LNCaP clone FGC (cell line): ENCODE data around the gene PRDM15.

Experiments used
- DNase-seq: peaks from one replicate; pipeline ENCODE4 v3.0.0-alpha.2; 2011; ENCODE audit warnings: low read depth
- H3K4me3 ChIP-seq: 2 replicates; pipeline ENCODE4 v1.5.1; 2011; ENCODE audit warnings: mild to moderate bottlenecking, low read depth, low read length, control low read depth
- CTCF ChIP-seq: IDR thresholded peaks from 2 replicates; pipeline ENCODE4 v1.5.1; 2012; ENCODE audit warnings: mild to moderate bottlenecking; ENCODE audit not compliant: control insufficient read depth, insufficient read depth; ENCODE audit errors: extremely low read depth

PRDM15 gene

GRCh38 chr21:41836166-41837015 is 42.8 kb downstream of the PRDM15 start:
- no peak for DNase-seq
- no peak for TF ChIP-seq CTCF
- no peak overlapping the region for H3K4me3 ChIP-seq

- DNase-seq, result no peak
- H3K4me3 ChIP-seq, result no peak overlapping the region
- TF ChIP-seq CTCF, result no peak
Observed at GRCh38 chr21:41835711-41836154, 43.4 kb downstream of the PRDM15 start.

GRCh38 chr21:41834926-41835663 is 44.0 kb downstream of the PRDM15 start:
- TF ChIP-seq CTCF, result no peak
- H3K4me3 ChIP-seq, result no peak overlapping the region
- no peak for DNase-seq

GRCh38 chr21:41834252-41834925 is 44.8 kb downstream of the PRDM15 start:
- no peak for TF ChIP-seq CTCF
- no peak overlapping the region for H3K4me3 ChIP-seq
- DNase-seq, result no peak

- no peak overlapping the region for H3K4me3 ChIP-seq
- no peak for DNase-seq
- TF ChIP-seq CTCF, result no peak
Observed at GRCh38 chr21:41833497-41834115, 45.5 kb downstream of the PRDM15 start.

GRCh38 chr21:41832596-41833496 is 46.3 kb downstream of the PRDM15 start:
- no peak for TF ChIP-seq CTCF
- DNase-seq, result no peak

More at GRCh38 chr21:41832596-41833496, 46.3 kb downstream of the PRDM15 start:
- H3K4me3 ChIP-seq, result no peak overlapping the region
